Superior temporal gyrus (tissue), 1 donor: ENCODE results near the gene PLAU.
"Not testable (repeated sequence)": the region's sequence is repeated elsewhere in the genome, so short reads cannot be mapped to it uniquely, and the experiment has no call there.

ENCODE experiments used
- DNase-seq: peaks from one replicate; pipeline ENCODE4 v3.0.0-alpha.2; 2016; ENCODE audit errors: extremely low spot score

PLAU gene

DNA sequence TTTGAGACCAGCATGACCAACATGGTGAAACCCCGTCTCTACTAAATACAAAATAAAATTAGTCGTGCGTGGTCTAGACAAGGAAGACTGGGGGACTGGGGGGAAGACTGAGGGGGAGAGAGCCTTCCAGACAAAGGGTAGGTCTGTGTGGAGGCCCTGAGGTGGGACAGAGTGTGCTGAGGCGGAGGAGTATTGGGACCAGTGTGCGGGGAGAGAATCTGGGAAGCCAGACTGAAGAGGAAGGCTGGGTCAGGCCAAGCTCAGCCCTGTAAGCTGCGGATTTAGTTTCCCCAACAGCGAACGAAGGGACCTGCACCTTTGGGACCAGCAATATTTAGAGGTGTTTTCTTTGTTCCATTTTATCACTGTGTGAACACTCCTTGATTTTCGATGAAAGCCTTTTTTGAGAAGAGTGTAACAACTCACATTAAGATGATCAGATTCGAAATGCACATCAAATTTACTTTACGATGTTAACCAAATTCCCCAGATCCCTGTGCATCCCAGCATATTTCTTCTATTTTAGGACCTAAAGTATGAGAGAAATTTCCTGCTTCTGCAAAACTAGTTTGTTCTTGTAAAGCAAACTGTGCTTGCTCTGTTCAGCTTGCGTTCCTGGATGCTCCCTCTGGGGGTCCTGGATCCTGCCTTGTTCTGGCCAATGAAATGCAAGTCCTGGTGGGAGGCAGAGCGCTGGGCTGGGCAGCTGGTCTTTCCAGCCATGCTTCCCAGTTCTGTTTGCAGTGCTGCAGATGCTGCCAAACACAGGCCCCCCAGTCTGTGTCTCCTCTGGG lies 39.4 kb downstream of the PLAU start:
- no peak for DNase-seq

DNA sequence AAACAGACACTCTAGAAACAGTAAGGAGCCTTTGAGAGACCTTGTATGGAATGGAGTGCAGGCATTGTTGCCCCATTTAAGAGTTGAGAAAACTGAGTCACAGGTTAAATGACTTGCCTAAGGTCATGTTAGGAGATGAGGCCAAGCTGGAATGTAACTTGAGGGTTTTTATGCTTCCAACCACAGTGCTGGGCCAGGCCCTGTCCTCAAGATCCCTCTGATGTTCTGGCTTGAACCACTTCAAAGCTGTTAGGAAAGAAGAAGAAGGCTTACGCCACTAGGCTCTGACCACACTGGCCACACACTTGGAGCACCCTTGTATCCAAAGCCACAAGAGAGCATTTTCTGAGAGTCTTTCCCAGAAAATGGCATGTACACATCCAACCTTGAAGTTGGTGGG lies 42.7 kb downstream of the PLAU start:
- no peak for DNase-seq

GRCh38 chr10:73954737-73955136 lies 43.8 kb downstream of the PLAU start:
- DNase-seq: no peak

GRCh38 chr10:73955719-73956118 lies 44.8 kb downstream of the PLAU start:
- no peak for DNase-seq

DNA sequence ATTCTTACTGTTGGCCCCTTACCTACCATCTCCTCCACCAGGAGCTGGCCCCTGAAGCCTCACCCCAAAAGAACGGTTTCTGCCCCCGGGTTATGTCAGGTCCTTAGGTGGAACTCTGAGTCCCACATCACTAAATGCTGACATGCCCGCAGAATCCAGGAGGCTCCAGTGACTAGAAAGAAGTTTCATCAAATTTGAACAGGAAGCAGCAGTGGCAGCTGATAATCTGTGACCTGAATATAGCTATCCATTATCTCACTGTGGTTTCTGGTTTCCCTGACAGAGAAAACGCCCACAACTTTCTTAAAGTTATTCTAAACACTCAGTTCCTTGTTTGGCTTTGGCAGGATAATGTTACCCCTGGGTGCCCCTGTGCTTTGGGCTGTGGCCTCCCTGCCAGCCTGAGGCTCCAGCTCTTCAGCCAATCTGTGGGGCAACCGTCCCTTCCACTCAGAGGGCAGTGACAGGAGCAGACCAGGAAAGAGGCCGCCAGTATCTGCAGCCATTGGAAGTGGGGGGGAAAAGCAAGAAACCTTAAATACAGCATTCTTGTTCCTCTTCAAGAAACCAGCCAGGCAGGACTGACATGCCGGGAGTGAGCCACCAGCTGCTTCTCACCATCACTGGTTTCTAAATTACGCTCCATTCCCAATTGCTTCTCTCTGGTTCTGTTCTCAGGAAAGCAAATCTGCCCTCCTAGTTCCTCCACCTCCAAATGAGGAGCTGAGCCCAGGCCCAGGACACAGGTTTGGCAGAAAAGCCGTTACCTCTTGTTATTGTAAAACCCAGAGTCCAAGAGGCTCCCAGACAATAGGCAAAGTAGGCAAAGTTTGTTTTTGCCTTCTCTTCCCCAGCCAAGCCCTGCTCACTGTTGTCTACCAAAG lies 45.8 kb downstream of the PLAU start:
- DNase-seq: no peak

- DNase-seq: no peak
These were observed 48.7 kb downstream of the PLAU start for GRCh38 chr10:73959484-73960243.

- DNase-seq: no peak
These were observed 51.5 kb downstream of the PLAU start for GRCh38 chr10:73962386-73962785.

- not testable (repeated sequence) for DNase-seq
These were observed 52.6 kb downstream of the PLAU start for GRCh38 chr10:73963533-73963932.

DNA sequence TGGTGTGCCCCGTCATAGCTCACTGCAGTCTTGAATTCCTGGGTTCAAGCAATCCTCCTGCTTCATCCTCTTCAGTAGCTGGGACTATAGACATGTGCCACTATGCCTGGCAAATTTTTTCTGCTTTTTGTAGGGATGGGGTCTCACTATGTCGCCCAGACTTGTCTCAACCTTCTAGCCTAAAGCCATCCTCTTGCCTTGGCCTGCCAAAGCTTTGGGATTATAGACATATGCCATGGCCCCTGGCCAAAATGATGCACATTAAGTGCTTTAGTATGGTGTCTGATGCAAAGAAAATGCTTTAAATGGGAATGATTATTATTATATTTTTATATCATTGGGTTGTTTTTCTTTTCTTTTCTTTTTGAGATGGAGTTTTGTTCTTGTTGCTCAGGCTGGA lies 53.8 kb downstream of the PLAU start:
- no peak for DNase-seq

DNA sequence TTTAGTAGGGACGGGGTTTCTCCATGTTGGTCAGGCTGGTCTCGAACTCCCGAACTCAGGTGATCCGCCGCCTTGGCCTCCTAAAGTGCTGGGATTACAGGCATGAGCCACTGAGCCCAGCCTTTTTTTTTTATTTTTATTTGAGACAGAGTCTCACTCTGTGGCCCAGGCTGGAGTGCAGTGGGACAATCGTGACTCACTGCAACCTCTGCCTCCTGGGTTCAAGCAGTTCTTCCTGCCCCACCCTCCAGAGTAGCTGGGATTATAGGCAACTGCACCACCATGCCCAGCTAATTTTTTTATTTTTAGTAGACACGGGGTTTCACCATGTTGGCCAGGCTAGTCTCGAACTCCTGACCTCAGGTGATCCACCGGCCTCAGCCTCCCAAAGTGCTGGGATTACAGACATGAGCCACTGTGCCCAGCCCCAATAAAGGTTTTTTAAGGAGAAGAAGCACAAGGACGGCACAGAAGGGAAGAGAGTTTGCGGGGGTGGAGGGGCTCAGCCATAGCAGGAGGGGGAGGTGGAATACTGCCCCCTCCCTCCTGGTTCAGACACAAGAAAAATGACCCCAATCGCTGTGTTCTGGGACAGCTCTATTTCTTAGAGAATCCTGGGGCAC lies 54.4 kb downstream of the PLAU start:
- not testable (repeated sequence) for DNase-seq

DNA sequence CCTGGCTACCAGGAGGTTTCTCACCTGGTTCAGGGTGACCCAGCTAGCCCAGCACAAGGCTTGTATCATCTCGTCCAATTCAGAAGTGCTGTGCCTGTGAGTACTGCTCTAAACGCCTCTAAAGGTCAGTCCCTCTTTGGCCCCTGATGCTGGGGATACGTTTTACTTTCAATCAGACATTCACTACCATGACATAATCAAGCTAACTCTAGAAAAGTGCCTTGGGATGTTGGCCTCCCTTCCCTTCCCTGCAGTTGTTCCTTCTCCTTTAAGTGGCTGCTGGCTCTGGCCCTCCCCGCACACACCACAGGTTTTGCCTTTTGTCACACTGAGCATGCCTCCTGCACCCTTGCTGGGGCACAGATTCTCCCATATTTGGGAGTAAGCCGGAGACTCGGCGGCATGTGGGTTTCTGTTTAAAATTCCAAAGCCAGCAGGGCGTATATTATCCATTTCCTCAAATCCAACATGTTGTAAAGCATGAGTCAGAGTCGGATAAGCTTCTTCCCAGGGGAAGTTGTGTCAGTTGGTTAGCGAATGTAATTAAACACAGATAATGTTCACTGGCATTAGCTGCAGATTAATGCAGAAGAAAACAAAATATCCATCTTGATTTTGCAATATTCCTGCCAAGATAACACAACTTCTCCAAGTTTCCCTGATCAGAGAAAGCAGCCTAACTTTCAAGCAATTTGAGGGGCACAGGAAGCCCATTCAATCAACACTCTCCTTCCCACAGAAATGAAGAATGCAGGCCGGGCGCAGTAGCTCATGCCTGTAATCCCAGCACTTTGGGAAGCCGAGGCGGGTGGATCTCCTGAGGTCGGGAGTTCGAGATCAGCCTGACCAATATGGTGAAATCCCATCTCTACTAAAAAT lies 55.2 kb downstream of the PLAU start:
- DNase-seq: no peak

GRCh38 chr10:73967022-73967429 lies 56.1 kb downstream of the PLAU start:
- no peak for DNase-seq
